ENCODE measurements around the gene ABCB11.

DNA sequence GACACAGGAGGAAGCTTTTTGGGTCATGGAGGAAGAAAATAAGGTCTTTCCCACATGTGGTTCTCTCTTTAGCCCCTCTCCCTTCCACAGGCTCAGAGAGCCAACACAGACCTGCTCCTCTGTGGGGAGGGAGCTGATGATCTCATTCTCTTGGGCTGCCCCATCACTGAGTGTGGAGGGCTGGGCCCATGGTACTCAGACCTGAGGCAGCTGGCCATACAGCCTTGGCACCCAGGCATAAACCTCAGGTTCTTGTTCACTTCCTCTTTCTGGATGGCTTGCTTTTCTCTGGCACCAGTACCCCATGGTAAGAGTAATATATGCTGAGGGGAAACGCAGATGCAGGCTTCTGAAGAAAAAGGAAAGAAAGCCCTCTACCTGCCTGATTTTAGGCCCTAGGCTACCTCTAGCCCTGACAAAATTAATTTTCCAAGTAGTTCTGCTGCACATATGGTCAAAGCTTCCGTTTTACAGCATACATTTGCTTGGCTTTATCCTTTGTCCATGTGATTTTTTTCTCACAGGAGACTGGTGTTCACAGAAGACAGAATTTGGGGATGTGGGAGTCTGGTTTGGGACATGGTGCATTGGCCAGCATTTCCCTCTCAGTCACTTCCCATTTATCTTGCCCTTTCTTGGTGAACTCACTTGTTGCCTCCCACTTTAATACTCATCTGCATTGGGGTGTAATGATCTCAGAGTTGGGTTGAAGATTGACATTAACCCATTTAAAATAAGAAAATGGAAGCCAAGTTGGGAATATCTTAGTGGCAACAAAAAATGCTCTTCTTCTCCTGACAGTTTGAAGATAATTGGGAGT is 49.3 kb upstream of the ABCB11 start:
- TF ChIP-seq CTCF (IDR thresholded peaks at IDR 0.05) (no peak), EP300 (IDR thresholded peaks at IDR 0.05) (no peak)
